HCT116 (cell line): ENCODE measurements around the gene SLC29A1. TPM values are rescaled to one million over a fixed set of nuclear protein-coding genes. Genes with fewer than 3 reads are reported as not detected.

Experiments used
- ATAC-seq: fragments of 200-7000 bp; cut with Tn5 transposase; 2 replicates; pipeline ENCODE4 v1.9.1; 2020; ENCODE audit warnings: mild to moderate bottlenecking, moderate library complexity
- BruUV-seq: library from RNA; stranded (reverse); fragments of 400-500 nt; replicated peaks from 2 replicates; lab custom pipeline; 2021; lab: Mats Ljungman, UMichigan
- CTCF ChIA-PET: fragments of 300-600 bp; sonication (Branson Sonifier 250); formaldehyde crosslinking; loops from one replicate; lab custom pipeline; 2021; ENCODE audit warnings: antibody characterized with exemption; lab: Charles Lee
- POLR2A ChIA-PET: fragments of 300-600, 350-600 bp; sonication (Branson Sonifier 250); formaldehyde crosslinking; loops from one replicate; lab custom pipeline; 2021; ENCODE audit warnings: antibody characterized with exemption; lab: Charles Lee
- RAD21 ChIA-PET, 2 experiments: fragments of 300-600 bp; sonication (Branson Sonifier 250); formaldehyde crosslinking; loops; one replicate each; lab custom pipeline; 2023; ENCODE audit warnings: low total read pairs in 2 of 2; ENCODE audit not compliant: uncharacterized antibody in 2 of 2, unreplicated experiment in 2 of 2, low non-redundant PET in 1 of 2; lab: Charles Lee
- DNase-seq: peaks from one replicate; pipeline ENCODE4 v3.0.0-alpha.2; 2010; ENCODE audit warnings: low read depth, low spot score
- H2AFZ ChIP-seq: fragments of 200-600 bp; shearing (Covaris generic), sonication (generic); 2 replicates; pipeline ENCODE4 v1.6.1; 2017; ENCODE audit warnings: low read depth, mixed run types, mixed read lengths, antibody characterized with exemption, low read length; ENCODE audit not compliant: poor library complexity, severe bottlenecking
- H3K27ac ChIP-seq: 2 replicates; pipeline ENCODE4 v1.5.1; 2012; ENCODE audit warnings: low read depth, low read length
- H3K27me3 ChIP-seq: fragments of 200-600 bp; sonication (generic); 2 replicates; pipeline ENCODE4 v1.6.1; 2016; ENCODE audit warnings: mixed run types, low read length, mixed read lengths; ENCODE audit not compliant: insufficient read depth
- H3K36me3 ChIP-seq, 2 experiments: fragments of 200-500 bp in 1 of 2; fragments of 200-600 bp in 1 of 2; sonication (Bioruptor generic) in 1 of 2; sonication (generic) in 1 of 2; 2 replicates each; pipeline versions ENCODE4 v1.5.1 to v1.6.1; 2014 to 2016; ENCODE audit warnings: low read length in 2 of 2, inconsistent platforms in 1 of 2, mixed read lengths in 1 of 2, mixed run types in 1 of 2; ENCODE audit not compliant: insufficient read depth in 2 of 2, control insufficient read depth in 1 of 2
- H3K4me1 ChIP-seq, 2 experiments: fragments of 200-600 bp in 1 of 2; sonication (generic) in 1 of 2; 2 replicates each; pipeline versions ENCODE4 v1.5.1 to v1.6.1; 2012 to 2017; ENCODE audit warnings: low read length in 2 of 2, inconsistent platforms in 1 of 2, mild to moderate bottlenecking in 1 of 2, mixed read lengths in 1 of 2, mixed run types in 1 of 2, moderate library complexity in 1 of 2; ENCODE audit not compliant: insufficient read depth in 2 of 2, control insufficient read depth in 1 of 2
- H3K4me2 ChIP-seq: fragments of 200-600 bp; sonication (generic); 2 replicates; pipeline ENCODE4 v1.6.1; 2017; ENCODE audit warnings: mixed run types, low read length, mixed read lengths
- H3K4me3 ChIP-seq, 2 experiments: fragments of 200-600 bp in 1 of 2; sonication (generic) in 1 of 2; replicated peaks in 1 of 2; 2 replicates each; pipeline ENCODE4 v1.5.1; 2011 to 2016; ENCODE audit warnings: low read length in 2 of 2, control low read depth in 1 of 2, low read depth in 1 of 2, mild to moderate bottlenecking in 1 of 2, mixed read lengths in 1 of 2, mixed run types in 1 of 2
- H3K79me2 ChIP-seq: fragments of 200-600 bp; sonication (generic); 2 replicates; pipeline ENCODE4 v1.6.1; 2017; ENCODE audit warnings: mild to moderate bottlenecking, mixed run types, low read length, moderate library complexity, mixed read lengths; ENCODE audit not compliant: insufficient read depth
- H3K9ac ChIP-seq: fragments of 200-600 bp; sonication (generic); 2 replicates; pipeline ENCODE4 v1.6.1; 2016; ENCODE audit warnings: low read length, mixed read lengths
- H3K9me2 ChIP-seq: fragments of 200-600 bp; sonication (generic), shearing (Covaris generic); 2 replicates; pipeline ENCODE4 v1.6.1; 2017; ENCODE audit warnings: mixed run types, mild to moderate bottlenecking, moderate library complexity; ENCODE audit not compliant: insufficient read depth
- H3K9me3 ChIP-seq, 2 experiments: fragments of 200-500 bp in 1 of 2; fragments of 200-600 bp in 1 of 2; sonication (Bioruptor generic) in 1 of 2; sonication (generic) in 1 of 2; 2 replicates each; pipeline ENCODE4 v1.6.1; 2014 to 2017; ENCODE audit warnings: low read length in 2 of 2, mixed read lengths in 2 of 2, inconsistent platforms in 1 of 2, low read depth in 1 of 2, mild to moderate bottlenecking in 1 of 2, mixed run types in 1 of 2, moderate library complexity in 1 of 2; ENCODE audit not compliant: control insufficient read depth in 1 of 2, insufficient read depth in 1 of 2
- H4K20me1 ChIP-seq: fragments of 200-600 bp; sonication (generic), shearing (Covaris generic); 2 replicates; pipeline ENCODE4 v1.6.1; 2017; ENCODE audit warnings: mixed run types, mild to moderate bottlenecking, moderate library complexity; ENCODE audit not compliant: insufficient read depth
- ELF1 ChIP-seq: IDR thresholded peaks from 2 replicates; pipeline ENCODE4 v1.6.1; 2012; ENCODE audit warnings: low read depth, borderline replicate concordance
- EZH2phosphoT487 ChIP-seq: fragments of 200-600 bp; IDR thresholded peaks from 2 replicates; pipeline ENCODE4 v1.6.1; 2018; ENCODE audit warnings: antibody characterized with exemption, borderline replicate concordance
- FOSL1 ChIP-seq: IDR thresholded peaks from 2 replicates; pipeline ENCODE4 v1.6.1; 2012; ENCODE audit warnings: low read depth
- MAX ChIP-seq: IDR thresholded peaks from 2 replicates; pipeline ENCODE4 v1.6.1; 2012
- POLR2A ChIP-seq: IDR thresholded peaks from 2 replicates; pipeline ENCODE4 v1.7.0; 2011; ENCODE audit warnings: borderline replicate concordance; ENCODE audit not compliant: insufficient read depth, insufficient read length; ENCODE audit errors: extremely low read depth
- RAD21 ChIP-seq: IDR thresholded peaks from 2 replicates; pipeline ENCODE4 v1.6.1; 2012; ENCODE audit warnings: low read depth, mild to moderate bottlenecking
- intact Hi-C: fragments of 100-400 bp; cut with micrococcal nuclease; formaldehyde crosslinking; loops from 2 replicates; pipeline ENCODE4 v1.10.0; 2022
- total RNA-seq: library from RNA; stranded (reverse); gene quantifications from one replicate; pipeline ENCODE4 v1.2.1, GENCODE V29; 2021; ENCODE audit not compliant: unreplicated experiment

The SLC29A1 gene
- total RNA-seq, 1 experiment from 2014 or later = 67.6 TPM

GRCh38 chr6:44275749-44276648 lies 52.6 kb downstream of the SLC29A1 start:
- POLR2A ChIA-PET = no interaction called here
- no peak overlapping the region for H3K4me2 ChIP-seq

GRCh38 chr6:44276667-44277640 lies 53.6 kb downstream of the SLC29A1 start:
- no peaks in the 10 kb centered on the region for H3K9me2 ChIP-seq
- no peak for ATAC-seq
- ChIA-PET POLR2A (no interaction called here), RAD21 (no interaction called here)
- no peak for TF ChIP-seq POLR2A
- no peak for TF ChIP-seq MAX
- no peak for TF ChIP-seq EZH2phosphoT487
- no peak for TF ChIP-seq ELF1
- TF ChIP-seq RAD21 = no peak
- TF ChIP-seq, all 23 proteins: peak for 0
- Histone ChIP-seq H3K79me2 (no peaks in the 10 kb centered on the region), H3K4me3 (no peak overlapping the region), H3K9ac (no peak overlapping the region), H3K36me3 (no peaks in the 10 kb centered on the region), H3K27me3 (no peaks in the 10 kb centered on the region; the same call in 1 of the 2 replicates), H3K4me2 (no peak overlapping the region), H4K20me1 (no peaks in the 10 kb centered on the region), H3K9me3 (no peaks in the 10 kb centered on the region), H3K27ac (no peak overlapping the region), H2AFZ (no peak overlapping the region), H3K4me1 (peaks cover 6 to 12% of the 10 kb centered on the region in 2 experiments)
- no TSS peak for BruUV-seq
- intact Hi-C loops = no loop called here
- CTCF ChIA-PET = interaction anchor here (1.8 kb wide), 1 partner anchor 9 kb away, joined by 6 read pairs; no protein-coding TSS in a partner anchor
- DNase-seq = no peak

More at GRCh38 chr6:44275749-44276648, 52.6 kb downstream of the SLC29A1 start:
- Histone ChIP-seq H3K27me3 (no peaks in the 10 kb centered on the region), H3K27ac (no peak overlapping the region), H4K20me1 (no peaks in the 10 kb centered on the region), H3K9me3 (no peaks in the 10 kb centered on the region), H3K9me2 (no peaks in the 10 kb centered on the region), H3K36me3 (no peaks in the 10 kb centered on the region), H2AFZ (no peak overlapping the region), H3K79me2 (no peaks in the 10 kb centered on the region), H3K4me3 (no peak overlapping the region), H3K4me1 (peaks cover 6 to 12% of the 10 kb centered on the region in 2 experiments), H3K9ac (no peak overlapping the region)
- no TSS peak for BruUV-seq
- no peak for DNase-seq
- ChIA-PET CTCF (no interaction called here), RAD21 (no interaction called here)
- ATAC-seq = no peak
- intact Hi-C loops = no loop called here
- TF ChIP-seq FOSL1 = no peak
